A549 (cell line): ENCODE results near the gene RNF121. TPM values are rescaled to one million over a fixed set of nuclear protein-coding genes. Genes with fewer than 3 reads are reported as not detected.

ENCODE experiments used
- ATAC-seq, 2 experiments: fragments of 200-7000 bp in 1 of 2; fragments of >200 bp in 1 of 2; cut with Nextera tagmentation in 1 of 2; cut with Tn5 transposase in 1 of 2; 3 replicates each; pipeline versions ENCODE4 v1.8.0 to v1.9.1; 2018 to 2020; ENCODE audit warnings: mild to moderate bottlenecking in 1 of 2, moderate library complexity in 1 of 2
- CTCF ChIA-PET: fragments of 300-600 bp; sonication (Branson Sonifier 250); formaldehyde crosslinking; extraction: SDS; loops from one replicate; lab custom pipeline; 2021; ENCODE audit warnings: antibody characterized with exemption, inconsistent platforms; lab: Yijun Ruan, JAX
- POLR2A ChIA-PET: fragments of 350-600 bp; formaldehyde crosslinking; extraction: SDS; loops from one replicate; lab custom pipeline; 2021; ENCODE audit warnings: antibody characterized with exemption, inconsistent platforms; lab: Yijun Ruan, JAX
- DNase-seq, 2 experiments: peaks; one replicate each; pipeline versions ENCODE4 v3.0.0 to v3.0.0-alpha.2; 2011 to 2016; ENCODE audit warnings: low read depth in 1 of 2, low spot score in 1 of 2
- FAIRE-seq: peaks from 2 replicates; lab custom pipeline; 2011; peaks lifted over from hg19 to GRCh38; lab: Jason Lieb, UNC
- H3K27ac ChIP-seq, 2 experiments: fragments of >200 bp; sonication (Bioruptor Twin); formaldehyde crosslinking; 3 replicates each; pipeline ENCODE4 v1.5.1; 2016 to 2017
- H3K4me1 ChIP-seq: fragments of >200 bp; sonication (Bioruptor Twin); formaldehyde crosslinking; 3 replicates; pipeline ENCODE4 v1.6.1; 2016
- H3K4me2 ChIP-seq: fragments of >200 bp; sonication (Bioruptor Twin); formaldehyde crosslinking; 3 replicates; pipeline ENCODE4 v1.6.1; 2016
- H3K4me3 ChIP-seq: fragments of >200 bp; sonication (Bioruptor Twin); formaldehyde crosslinking; 3 replicates; pipeline ENCODE4 v1.5.1; 2016
- H3K9me3 ChIP-seq: fragments of >200 bp; sonication (Bioruptor Twin); formaldehyde crosslinking; 3 replicates; pipeline ENCODE4 v1.6.1; 2016
- CBX8 ChIP-seq: fragments of 200-600 bp; sonication (generic); IDR thresholded peaks from 2 replicates; pipeline ENCODE4 v1.6.1; 2016
- EHF ChIP-seq: fragments of 250-450 bp; sonication (Bioruptor Pico); IDR thresholded peaks from 2 replicates; pipeline ENCODE4 v1.5.0; 2020; ENCODE audit warnings: mild to moderate bottlenecking
- FOSL2 ChIP-seq, 2 experiments: fragments of 450-650 bp in 1 of 2; fragments of >200 bp in 1 of 2; sonication (Bioruptor Twin) in 1 of 2; formaldehyde crosslinking; IDR thresholded peaks; 2 replicates each; pipeline versions ENCODE4 v1.5.0 to v1.6.1; 2016 to 2020; ENCODE audit warnings: mild to moderate bottlenecking in 1 of 2, moderate library complexity in 1 of 2
- GATA3 ChIP-seq: IDR thresholded peaks from 2 replicates; pipeline ENCODE4 v1.6.1; 2012; ENCODE audit warnings: borderline replicate concordance
- HEYL ChIP-seq: fragments of 250-450 bp; sonication (Bioruptor Pico); IDR thresholded peaks from 2 replicates; pipeline ENCODE4 v1.8.0; 2021; ENCODE audit warnings: mild to moderate bottlenecking, moderate library complexity
- HOXB5 ChIP-seq: fragments of 250-450 bp; sonication (Bioruptor Pico); IDR thresholded peaks from 2 replicates; pipeline ENCODE4 v1.5.0; 2020; ENCODE audit warnings: mild to moderate bottlenecking, moderate library complexity
- JUNB ChIP-seq: fragments of >200 bp; sonication (Bioruptor Twin); formaldehyde crosslinking; IDR thresholded peaks from 2 replicates; pipeline ENCODE4 v1.6.1; 2016
- KDM5A ChIP-seq: fragments of 200-600 bp; sonication (generic); IDR thresholded peaks from 2 replicates; pipeline ENCODE4 v1.6.1; 2016; ENCODE audit warnings: antibody characterized with exemption, mild to moderate bottlenecking
- NFE2L2 ChIP-seq: fragments of 150-350 bp; conservative IDR thresholded peaks from 2 replicates; pipeline ENCODE4 v1.6.1; 2014; ENCODE audit warnings: low read length
- PHF8 ChIP-seq: fragments of 200-600 bp; sonication (generic); IDR thresholded peaks from 2 replicates; pipeline ENCODE4 v1.6.1; 2016; ENCODE audit warnings: low read depth, mild to moderate bottlenecking, antibody characterized with exemption, moderate library complexity, borderline replicate concordance
- RARB ChIP-seq: fragments of 250-450 bp; sonication (Bioruptor Pico); IDR thresholded peaks from 2 replicates; pipeline ENCODE4 v1.8.0; 2021; ENCODE audit warnings: mild to moderate bottlenecking, moderate library complexity
- ZNF302 ChIP-seq: fragments of 250-450 bp; sonication (Bioruptor Pico); IDR thresholded peaks from 2 replicates; pipeline ENCODE4 v1.9.0; 2021; ENCODE audit warnings: inconsistent platforms, mild to moderate bottlenecking, moderate library complexity
- WGBS: methylation state at CpG from one replicate; pipeline ENCODE4 v1.1.6; 2017; ENCODE audit errors: missing lambda C conversion rate; 5-methylcytosine and 5-hydroxymethylcytosine counted together
- polyA plus RNA-seq, 4 experiments: library from polyadenylated mRNA; depleted of rRNA in 3 of 4; stranded (reverse); fragments of >200 nt; fragmentation: RNase III in 1 of 4; extraction: RNeasy Plus Mini Kit Qiagen cat#74134 plus additional on column Dnase treatment in 1 of 4; gene quantifications; 2 replicates in 3 of 4; 3 replicates in 1 of 4; pipeline ENCODE4 v1.2.3, GENCODE V29; 2011 to 2017
- TF ChIP-seq, protein P1 (sequence below): fragments of 150-350 bp; IDR thresholded peaks from 2 replicates; pipeline ENCODE4 v1.6.1; 2014; ENCODE audit warnings: low read depth, mild to moderate bottlenecking, low read length
- TF ChIP-seq, protein P2 (sequence below): fragments of >200 bp; sonication (Bioruptor Twin); formaldehyde crosslinking; IDR thresholded peaks from 3 replicates; pipeline ENCODE4 v1.6.1; 2016
- TF ChIP-seq, protein P3 (sequence below): fragments of 200-600 bp; sonication (generic); IDR thresholded peaks from 2 replicates; pipeline ENCODE4 v1.6.1; 2016; ENCODE audit warnings: antibody characterized with exemption, mild to moderate bottlenecking, moderate library complexity
- TF ChIP-seq, protein P4 (sequence below): fragments of 250-450 bp; sonication (Bioruptor Pico); IDR thresholded peaks from 2 replicates; pipeline ENCODE4 v1.5.0; 2021; ENCODE audit warnings: mild to moderate bottlenecking, moderate library complexity, borderline replicate concordance
- TF ChIP-seq, protein P5 (sequence below): fragments of >200 bp; sonication (Bioruptor Twin); formaldehyde crosslinking; IDR thresholded peaks from 3 replicates; pipeline ENCODE4 v1.5.1; 2016

RNF121 gene
- polyA plus RNA-seq, 2 of the 4 experiments (the other 2 are of a cell fraction), result 79.0 to 102 TPM

DNA sequence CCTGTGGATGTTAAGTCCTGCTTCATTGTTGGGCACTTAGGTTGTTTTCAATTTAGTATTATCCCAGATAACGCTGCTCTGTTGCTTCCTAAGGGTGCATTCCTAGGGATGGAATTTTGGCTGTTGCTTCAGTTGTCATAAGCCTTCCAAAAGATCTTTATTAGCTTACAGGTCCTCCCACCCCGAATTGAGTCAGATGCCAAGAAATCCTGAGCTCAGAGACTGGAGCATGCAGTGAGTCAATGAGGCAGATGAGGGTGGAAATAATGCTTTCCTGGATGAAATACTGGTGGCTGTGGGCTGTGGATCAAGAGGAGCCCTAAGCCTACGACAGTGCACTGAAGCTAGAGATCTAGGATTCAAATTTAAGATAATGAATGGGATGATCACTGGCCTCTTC, 59.2 kb downstream of the RNF121 start:
- no peak for TF ChIP-seq ZNF302 (CRISPR knock-in tag)
- no peak for TF ChIP-seq JUNB
- no peak for TF ChIP-seq KDM5A
- TF ChIP-seq, protein P1, sequence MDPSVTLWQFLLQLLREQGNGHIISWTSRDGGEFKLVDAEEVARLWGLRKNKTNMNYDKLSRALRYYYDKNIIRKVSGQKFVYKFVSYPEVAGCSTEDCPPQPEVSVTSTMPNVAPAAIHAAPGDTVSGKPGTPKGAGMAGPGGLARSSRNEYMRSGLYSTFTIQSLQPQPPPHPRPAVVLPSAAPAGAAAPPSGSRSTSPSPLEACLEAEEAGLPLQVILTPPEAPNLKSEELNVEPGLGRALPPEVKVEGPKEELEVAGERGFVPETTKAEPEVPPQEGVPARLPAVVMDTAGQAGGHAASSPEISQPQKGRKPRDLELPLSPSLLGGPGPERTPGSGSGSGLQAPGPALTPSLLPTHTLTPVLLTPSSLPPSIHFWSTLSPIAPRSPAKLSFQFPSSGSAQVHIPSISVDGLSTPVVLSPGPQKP, result no peak
- TF ChIP-seq, protein P2, sequence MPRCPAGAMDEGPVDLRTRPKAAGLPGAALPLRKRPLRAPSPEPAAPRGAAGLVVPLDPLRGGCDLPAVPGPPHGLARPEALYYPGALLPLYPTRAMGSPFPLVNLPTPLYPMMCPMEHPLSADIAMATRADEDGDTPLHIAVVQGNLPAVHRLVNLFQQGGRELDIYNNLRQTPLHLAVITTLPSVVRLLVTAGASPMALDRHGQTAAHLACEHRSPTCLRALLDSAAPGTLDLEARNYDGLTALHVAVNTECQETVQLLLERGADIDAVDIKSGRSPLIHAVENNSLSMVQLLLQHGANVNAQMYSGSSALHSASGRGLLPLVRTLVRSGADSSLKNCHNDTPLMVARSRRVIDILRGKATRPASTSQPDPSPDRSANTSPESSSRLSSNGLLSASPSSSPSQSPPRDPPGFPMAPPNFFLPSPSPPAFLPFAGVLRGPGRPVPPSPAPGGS, result no peak
- TF ChIP-seq NFE2L2, result no peak
- TF ChIP-seq, protein P3, sequence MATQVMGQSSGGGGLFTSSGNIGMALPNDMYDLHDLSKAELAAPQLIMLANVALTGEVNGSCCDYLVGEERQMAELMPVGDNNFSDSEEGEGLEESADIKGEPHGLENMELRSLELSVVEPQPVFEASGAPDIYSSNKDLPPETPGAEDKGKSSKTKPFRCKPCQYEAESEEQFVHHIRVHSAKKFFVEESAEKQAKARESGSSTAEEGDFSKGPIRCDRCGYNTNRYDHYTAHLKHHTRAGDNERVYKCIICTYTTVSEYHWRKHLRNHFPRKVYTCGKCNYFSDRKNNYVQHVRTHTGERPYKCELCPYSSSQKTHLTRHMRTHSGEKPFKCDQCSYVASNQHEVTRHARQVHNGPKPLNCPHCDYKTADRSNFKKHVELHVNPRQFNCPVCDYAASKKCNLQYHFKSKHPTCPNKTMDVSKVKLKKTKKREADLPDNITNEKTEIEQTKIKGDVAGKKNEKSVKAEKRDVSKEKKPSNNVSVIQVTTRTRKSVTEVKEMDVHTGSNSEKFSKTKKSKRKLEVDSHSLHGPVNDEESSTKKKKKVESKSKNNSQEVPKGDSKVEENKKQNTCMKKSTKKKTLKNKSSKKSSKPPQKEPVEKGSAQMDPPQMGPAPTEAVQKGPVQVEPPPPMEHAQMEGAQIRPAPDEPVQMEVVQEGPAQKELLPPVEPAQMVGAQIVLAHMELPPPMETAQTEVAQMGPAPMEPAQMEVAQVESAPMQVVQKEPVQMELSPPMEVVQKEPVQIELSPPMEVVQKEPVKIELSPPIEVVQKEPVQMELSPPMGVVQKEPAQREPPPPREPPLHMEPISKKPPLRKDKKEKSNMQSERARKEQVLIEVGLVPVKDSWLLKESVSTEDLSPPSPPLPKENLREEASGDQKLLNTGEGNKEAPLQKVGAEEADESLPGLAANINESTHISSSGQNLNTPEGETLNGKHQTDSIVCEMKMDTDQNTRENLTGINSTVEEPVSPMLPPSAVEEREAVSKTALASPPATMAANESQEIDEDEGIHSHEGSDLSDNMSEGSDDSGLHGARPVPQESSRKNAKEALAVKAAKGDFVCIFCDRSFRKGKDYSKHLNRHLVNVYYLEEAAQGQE, result no peak
- no peak for TF ChIP-seq HOXB5 (CRISPR knock-in tag)
- TF ChIP-seq, protein P4, sequence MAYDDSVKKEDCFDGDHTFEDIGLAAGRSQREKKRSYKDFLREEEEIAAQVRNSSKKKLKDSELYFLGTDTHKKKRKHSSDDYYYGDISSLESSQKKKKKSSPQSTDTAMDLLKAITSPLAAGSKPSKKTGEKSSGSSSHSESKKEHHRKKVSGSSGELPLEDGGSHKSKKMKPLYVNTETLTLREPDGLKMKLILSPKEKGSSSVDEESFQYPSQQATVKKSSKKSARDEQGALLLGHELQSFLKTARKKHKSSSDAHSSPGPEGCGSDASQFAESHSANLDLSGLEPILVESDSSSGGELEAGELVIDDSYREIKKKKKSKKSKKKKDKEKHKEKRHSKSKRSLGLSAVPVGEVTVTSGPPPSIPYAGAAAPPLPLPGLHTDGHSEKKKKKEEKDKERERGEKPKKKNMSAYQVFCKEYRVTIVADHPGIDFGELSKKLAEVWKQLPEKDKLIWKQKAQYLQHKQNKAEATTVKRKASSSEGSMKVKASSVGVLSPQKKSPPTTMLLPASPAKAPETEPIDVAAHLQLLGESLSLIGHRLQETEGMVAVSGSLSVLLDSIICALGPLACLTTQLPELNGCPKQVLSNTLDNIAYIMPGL (CRISPR knock-in tag), result no peak
- no peak for TF ChIP-seq FOSL2 (IDR thresholded peaks at IDR 0.05)
- TF ChIP-seq FOSL2 (CRISPR knock-in tag; IDR thresholded peaks at IDR 0.05), result no peak
- no peak for TF ChIP-seq EHF (CRISPR knock-in tag)
- ATAC-seq, result no peak

DNA sequence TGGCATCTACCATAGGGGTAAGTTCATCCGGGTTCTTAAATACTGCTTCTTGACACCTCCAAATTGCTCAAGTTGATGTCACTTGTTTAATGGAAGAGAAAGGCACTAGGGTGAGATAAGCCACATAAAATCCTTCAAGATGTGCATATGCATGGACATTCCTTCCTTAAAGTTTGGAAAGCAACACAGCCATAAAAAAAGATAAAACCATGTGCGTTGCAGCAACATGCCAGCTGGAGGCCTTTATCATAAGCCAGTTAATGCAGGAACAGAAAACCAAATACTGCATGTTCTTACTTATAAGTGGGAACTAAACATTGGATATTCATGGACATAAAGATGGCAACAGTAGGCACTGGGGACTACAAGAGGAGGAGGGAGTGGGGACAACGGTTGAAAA, 61.9 kb downstream of the RNF121 start:
- ATAC-seq, result no peak
- Histone ChIP-seq H3K9me3 (no peaks in the 10 kb centered on the region), H3K4me1 (0 out of 3 replicates have a peak, but pooled peaks cover 6% of the 10 kb centered on the region), H3K4me3 (no peak overlapping the region), H3K27ac (no peak overlapping the region), H3K4me2 (no peak overlapping the region)
- 61% methylated on average over 3 of the region's 3 CpGs for WGBS
- FAIRE-seq, result no peak
- ChIA-PET CTCF (interaction anchor here (0.9 to 8.3 kb wide), 5 partner anchors 9 to 440 kb away, joined by 3 to 60 read pairs (median 5); partner anchors contain the start of gene IL18BP), POLR2A (interaction anchor here (1.1 kb wide), 1 partner anchor 121 kb away, joined by 3 read pairs; no protein-coding TSS in a partner anchor)
- DNase-seq, result no peak
- TF ChIP-seq, protein P3, result no peak
- TF ChIP-seq PHF8 (no peak), GATA3 (no peak), RARB (CRISPR knock-in tag) (no peak), HEYL (no peak), CBX8 (no peak)
- TF ChIP-seq, protein P5, sequence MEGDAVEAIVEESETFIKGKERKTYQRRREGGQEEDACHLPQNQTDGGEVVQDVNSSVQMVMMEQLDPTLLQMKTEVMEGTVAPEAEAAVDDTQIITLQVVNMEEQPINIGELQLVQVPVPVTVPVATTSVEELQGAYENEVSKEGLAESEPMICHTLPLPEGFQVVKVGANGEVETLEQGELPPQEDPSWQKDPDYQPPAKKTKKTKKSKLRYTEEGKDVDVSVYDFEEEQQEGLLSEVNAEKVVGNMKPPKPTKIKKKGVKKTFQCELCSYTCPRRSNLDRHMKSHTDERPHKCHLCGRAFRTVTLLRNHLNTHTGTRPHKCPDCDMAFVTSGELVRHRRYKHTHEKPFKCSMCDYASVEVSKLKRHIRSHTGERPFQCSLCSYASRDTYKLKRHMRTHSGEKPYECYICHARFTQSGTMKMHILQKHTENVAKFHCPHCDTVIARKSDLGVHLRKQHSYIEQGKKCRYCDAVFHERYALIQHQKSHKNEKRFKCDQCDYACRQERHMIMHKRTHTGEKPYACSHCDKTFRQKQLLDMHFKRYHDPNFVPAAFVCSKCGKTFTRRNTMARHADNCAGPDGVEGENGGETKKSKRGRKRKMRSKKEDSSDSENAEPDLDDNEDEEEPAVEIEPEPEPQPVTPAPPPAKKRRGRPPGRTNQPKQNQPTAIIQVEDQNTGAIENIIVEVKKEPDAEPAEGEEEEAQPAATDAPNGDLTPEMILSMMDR, result no peak
- TF ChIP-seq, protein P1, result no peak
- TF ChIP-seq, protein P4 (CRISPR knock-in tag), result no peak

More for the DNA sequence above, 59.2 kb downstream of the RNF121 start:
- POLR2A ChIA-PET, result no interaction called here
- H3K27ac ChIP-seq, result no peak overlapping the region
- H3K4me2 ChIP-seq, result no peak overlapping the region
- WGBS, result 82% methylated on average over 3 of the region's 3 CpGs
- no peaks in the 10 kb centered on the region for H3K9me3 ChIP-seq
- H3K4me3 ChIP-seq, result no peak overlapping the region
- 0 out of 3 replicates have a peak, but pooled peaks cover 10% of the 10 kb centered on the region for H3K4me1 ChIP-seq
- CTCF ChIA-PET, result interaction anchor here (1.2 to 8.3 kb wide), 4 partner anchors 10 to 249 kb away, joined by 3 to 60 read pairs (median 4); partner anchors contain the start of gene RNF121
- FAIRE-seq (no peak), DNase-seq (no peak)
